Fibroblast of upper back skin (primary cell): ENCODE results near the gene ELK4.
"Not testable (repeated sequence)": the region's sequence is repeated elsewhere in the genome, so short reads cannot be mapped to it uniquely, and the experiment has no call there.

Source experiments
- DNase-seq: peaks from one replicate; pipeline ENCODE4 v3.0.0-alpha.2; 2013

Gene ELK4

DNA sequence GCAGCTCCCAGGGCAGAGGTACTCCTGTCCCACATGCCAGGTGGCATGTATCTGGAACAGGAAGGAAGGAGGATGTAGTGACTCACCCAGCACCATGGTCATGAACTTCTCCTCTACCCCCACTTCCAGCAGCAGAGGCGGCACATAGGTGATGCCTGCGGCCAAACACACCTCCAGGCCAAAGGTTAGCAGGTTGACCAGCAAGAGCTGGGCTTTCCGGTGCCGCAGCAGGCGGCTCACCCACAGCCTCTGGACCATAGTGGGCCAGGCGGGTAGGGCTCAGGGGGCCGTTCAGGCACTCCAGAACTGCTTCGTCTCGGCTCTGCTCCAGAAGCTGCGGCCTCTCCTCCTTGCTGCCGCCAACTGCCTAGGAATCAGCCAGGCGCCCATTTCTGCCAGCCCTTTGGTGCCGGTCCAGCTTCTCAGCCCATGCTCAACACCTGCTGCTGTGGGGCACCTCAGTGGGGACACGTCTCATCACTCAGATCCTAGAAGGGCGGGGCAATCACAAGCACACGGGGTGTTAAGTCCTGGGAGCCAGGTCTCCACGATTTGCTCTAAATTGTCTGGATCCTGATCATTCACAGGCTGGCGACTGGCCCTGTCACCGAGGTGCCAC, 32.7 kb upstream of the ELK4 start:
- DNase-seq, result no peak

DNA sequence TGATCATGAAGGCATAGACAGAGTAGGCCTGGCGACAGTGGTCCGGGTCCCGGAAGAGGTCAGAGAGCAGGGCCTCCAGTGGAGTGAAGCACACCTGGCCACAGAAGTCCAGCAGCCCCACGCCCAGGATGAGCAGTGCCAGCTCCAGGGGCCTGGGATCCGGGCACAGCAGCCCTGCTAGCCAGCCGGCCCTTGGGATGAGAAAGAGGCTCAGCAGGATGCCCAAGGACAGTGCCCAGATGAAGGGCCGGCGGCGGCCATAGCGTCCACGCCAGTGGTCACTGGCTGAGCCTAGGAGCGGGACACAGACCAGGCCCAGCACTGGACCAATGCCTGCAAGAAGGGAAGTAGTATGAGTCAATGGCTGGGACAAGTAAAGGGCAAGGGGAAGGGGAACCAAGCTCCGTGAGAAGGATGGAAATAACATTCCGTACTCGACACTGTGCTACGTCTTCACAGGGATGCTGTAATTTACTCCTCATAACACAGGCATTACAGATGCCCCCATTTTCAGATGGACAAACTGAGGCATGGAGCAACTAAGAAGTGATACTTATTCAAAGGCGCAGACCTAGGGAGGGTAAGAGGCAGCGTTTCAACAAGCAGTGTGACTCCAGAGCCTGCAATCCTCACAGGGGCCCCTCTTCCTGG, 31.6 kb upstream of the ELK4 start:
- no peak for DNase-seq

DNA sequence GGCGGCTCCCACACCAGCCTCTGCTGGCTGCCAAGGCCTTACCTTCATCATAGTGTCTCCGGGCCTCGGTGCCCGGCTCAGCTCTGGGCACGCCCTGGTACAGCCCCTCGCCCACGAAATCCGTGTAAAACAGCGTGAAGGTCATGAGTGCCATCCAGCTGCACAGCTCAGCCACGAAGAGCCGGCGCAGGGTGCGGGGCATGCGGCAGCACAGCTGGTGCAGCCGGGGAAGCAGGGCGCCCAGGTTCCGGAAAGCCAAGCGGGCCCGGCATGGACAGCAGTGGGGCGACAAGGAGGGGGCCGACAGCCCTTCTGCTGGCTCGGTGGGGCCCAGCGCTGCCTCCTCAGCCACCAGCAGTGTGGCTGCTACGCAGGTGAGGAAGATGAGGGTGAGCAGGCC, 31.0 kb upstream of the ELK4 start:
- DNase-seq, result no peak

DNA sequence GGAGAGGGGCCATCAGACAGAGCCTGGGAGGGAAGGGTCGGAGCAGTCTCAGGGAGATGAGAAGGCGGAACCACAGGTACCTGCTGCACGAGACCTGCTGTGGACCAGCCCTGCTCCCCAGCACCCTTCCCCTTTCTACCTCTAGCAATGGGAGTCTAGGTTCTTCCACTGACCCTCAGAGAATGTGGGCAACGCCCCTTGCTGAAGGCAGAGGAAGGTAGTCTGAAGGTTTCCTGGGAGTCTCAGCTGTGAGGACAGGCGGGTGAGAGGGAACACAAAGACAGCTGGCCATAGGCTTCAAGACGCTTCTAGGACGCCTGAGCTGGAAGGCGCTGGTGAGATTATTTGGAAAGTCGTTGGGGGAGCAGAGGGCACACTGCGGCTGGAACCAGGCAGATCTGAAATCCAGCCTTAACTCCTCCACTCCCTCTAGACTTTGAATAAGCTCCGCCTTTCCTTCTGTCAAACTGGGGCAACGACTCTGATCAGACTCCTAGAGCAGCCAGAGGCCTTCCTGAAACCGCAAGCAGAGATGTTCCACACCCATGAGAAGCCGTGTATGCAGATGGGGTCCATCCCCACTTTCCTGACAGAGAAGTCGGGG, 30.4 kb upstream of the ELK4 start:
- no peak for DNase-seq

DNA sequence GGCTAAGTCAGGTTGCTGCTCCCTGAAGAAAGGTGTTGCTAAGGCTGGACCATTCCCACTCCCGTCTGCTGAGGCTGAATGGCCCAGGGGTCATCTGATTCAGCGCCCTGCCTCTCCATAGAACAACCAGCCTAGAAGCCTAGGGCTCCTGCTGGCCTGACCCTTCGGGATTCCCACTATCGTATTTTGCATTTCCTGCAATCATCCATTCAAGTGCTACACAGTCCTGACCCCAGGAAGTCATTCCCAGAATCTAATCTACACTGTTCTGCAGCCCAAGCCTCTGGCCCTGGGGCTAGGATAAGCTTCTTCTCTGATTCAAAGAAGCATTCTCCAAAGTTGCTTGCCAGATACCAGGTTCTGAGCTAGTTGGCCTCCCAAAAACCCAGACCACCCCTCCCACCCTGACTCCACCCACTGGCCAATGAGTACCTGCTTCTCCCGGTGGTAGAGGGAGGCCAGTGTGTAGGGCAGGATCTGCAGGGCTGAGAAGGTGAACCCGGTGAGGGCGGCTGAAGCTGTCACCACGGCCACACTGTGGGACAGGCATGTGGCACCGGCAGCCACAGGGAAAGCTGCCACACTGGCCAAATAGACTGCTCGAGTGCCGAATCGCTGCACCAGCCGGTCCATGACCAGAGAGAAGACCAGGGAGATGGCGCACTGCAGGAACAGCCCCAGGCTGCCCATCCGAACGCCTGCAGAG, 29.8 kb upstream of the ELK4 start:
- DNase-seq, result no peak

DNA sequence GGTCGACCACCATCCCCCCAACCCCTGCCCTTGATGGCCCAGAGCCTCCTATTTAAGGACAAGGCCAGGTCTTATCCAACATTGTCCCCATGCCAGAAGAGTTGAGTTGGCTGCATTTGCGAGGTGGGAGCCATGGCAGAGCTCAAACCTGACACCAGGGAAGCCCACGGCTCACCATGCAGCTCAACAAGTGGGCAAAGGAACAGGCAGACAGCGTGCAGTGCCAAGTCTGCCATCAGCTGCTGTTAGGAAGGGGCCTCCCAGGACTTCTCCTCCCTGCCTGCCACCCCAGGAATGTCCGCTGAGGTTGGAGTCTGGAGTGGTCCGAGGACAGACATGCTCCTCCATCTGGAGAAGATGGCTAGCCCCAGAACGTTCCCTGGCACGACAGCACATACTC, 28.6 kb upstream of the ELK4 start:
- DNase-seq, result no peak

DNA sequence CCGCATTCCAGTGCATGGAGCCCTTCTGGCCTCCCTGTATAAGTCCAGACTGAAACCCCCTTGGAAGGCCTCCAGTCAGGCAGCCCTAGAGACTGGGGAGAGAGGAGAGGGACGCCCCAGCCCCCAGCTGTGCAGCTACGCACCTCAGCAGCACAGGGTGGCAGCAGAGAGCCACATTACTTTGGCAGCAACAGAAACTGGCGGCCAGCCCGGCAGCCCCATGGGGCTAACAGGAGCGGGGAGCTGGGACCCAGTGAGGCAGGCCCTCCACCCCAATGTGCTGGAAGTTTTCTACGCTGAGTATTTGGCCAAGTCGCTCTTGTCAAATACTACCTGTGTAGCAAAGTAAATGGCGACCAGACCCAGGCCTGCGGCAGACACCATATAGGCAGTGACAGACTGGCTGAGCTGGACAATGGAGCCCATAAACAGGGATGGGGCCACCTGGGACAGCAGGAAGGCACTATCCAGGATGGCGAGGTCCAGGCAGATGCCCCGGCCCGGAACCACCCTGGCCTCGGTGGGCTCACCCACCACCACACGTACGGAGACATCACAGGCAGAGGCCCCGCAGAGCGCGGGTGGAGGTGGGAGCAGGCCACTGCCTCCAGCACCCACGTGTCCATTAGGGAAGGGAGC, 27.3 kb upstream of the ELK4 start:
- peak; percentile 67 for DNase-seq

DNA sequence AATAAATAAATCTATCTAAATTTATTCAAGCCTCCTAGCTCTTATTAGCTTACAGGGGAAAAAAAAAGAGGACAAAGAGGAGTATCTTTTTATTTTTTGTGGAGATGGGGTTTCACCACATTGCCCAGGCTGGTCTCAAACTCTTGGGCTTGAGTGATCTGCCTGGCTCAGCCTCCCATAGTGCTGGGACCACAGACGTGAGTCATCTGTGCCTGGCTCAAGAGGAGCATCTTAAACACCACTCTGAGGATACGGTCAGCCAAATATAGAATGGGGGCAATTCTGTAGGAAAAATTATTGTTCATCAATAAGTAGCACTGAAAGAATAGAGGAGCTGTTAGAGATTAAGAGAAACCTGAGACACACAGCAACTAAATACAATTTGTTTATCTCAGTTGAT, 24.4 kb upstream of the ELK4 start:
- DNase-seq, result peak; percentile 34

DNA sequence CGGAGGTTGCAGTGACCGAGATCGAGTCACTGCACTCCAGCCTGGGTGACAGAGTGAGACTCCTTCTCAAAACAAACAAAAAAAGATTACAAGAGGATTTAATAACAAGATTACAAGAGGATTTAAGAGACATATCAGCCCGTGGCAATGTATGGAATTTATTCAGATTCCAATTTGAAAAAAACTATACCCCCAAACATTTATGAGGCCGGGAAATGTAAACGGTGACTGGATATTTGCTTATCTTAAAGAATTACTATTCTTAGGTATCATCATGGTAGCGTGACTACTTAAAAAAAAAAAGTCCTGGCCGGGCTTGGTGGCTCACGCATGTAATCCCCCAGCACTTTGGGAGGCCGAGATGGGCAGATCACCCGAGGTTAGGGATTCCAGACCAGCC, 21.2 kb upstream of the ELK4 start:
- no peak for DNase-seq

DNA sequence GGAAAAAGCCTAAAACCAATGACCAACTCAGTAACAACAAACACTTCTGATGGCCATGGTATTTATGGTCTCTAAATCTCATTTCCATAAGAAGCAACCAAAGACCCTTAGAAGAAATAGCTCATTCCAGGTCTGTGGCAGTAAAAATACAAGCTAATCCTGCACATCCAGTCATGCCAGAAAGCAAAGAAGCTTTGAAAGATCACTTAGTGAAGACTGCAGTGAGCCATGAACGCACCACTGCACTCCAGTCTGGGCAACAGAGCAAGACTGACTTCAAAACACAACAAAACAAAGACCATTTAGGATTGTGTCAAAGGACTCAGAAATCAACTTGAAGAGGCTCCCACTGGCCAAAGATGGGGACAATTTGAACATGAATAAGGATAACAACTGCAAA, 18.4 kb upstream of the ELK4 start:
- no peak for DNase-seq

DNA sequence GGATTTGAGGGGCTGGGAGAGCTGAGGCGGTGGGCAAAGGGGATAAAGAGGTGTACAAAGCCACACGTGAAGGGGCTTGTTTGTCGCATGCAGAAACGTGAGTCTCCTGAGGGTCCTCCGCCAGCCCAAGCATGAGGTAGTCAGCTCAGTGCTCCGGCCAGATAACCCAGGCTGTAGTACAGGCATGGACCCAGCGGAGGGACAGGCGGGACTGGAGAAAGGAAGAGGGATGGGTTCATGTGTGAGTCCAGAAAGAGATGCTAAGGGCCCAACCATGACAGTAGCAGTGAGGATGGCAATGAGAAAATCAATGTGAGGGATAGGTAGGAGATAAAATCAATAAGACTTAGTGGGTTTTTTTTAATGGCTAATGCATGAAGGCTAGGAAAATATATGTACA, 13.7 kb upstream of the ELK4 start:
- no peak for DNase-seq

DNA sequence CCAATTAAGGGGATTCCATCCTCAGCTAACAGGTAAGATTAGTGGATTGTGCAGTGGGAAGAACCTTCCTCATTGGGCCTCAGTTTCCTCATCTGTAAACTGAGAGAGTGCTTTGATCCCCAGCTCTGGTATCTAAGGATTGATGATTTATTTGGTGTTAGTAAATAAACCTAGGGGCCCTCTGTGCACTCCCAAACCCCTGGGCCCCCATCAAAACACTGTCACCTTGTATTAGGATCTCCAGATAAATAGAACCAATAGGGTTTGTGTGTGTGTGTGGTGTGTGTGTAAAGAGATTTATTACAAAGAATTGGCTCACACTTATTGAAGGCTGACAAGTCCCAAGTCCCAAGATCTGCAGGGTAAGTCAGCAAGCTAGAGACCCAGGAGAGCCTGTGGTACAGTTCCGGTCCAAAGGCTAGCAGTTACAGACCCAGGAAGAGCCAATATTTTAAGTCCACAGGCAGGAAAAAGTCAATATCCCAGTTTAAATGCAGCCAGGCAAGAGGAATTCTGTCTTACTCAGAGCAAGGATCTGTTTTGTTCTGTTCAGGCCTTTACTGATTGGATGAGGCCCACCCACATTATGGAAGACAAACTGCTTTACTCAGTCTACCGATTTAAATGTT, 11.0 kb upstream of the ELK4 start:
- DNase-seq, result no peak

DNA sequence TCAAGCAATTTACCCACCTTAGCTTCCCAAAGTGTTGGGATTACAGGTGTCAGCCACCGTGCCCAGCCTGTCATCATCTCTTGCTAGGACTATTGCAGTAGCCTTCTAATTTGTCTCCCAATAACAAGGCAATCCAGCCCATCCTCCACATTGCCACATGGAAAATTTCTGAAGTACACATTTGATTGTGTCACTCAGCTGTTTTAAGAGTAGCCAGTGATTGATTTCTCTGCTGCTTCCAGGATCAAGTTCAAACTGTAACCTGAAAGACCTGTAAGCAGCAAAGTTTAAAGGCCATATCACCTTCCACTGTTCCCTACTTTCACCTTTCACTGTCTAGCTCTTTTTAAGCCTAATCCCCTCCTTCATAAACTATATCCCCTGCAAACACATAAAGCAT, 7.8 kb upstream of the ELK4 start:
- DNase-seq, result no peak

DNA sequence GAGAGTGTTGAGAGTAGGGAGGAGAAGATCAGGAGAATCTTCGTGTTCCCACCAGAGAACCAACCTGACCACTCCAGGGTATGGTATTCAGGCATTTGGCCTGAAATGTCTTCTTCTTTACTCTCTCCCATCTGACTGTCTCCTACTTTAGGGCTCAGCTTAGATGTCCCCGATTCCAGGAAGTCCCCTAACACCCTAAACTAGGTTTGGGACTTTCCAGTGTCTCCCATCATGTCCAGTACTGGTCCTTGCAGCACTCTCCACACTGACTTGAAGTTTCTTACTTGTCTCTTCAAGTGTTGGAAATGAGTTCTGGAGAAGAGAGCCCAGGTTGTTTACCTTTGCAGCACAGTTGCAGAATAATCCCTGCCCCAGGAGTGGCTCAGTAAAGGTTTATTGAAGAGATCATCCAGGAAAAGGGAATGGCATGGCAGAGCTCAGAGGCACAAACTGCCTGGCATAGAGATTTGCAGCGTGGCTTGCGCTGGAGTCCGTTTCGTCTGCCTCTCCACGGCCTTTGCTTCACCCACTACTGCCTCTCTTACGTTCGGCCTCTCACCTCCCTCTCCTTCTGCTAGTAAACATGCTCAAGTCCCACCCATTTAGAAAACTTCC, 6.2 kb upstream of the ELK4 start:
- no peak for DNase-seq

DNA sequence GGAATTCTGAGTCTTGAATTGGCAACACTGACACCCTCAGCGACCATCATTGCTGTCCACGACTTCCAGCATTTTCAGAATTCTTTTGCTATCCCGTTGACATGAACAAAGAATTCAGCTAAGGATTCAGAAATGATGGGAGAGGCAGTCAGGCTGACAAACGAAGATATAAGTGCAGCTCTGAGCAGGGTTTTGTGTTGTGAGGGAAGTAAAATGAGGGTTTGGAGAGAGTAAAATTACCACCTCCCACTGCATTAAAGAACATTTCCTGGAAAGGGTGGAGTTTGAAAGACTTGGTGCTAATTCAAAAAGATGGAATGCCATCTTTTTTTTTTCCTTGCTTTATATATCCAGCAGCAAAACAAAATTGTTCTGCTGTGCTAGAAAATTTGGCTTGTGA, 4.9 kb upstream of the ELK4 start:
- peak; percentile 10 for DNase-seq

DNA sequence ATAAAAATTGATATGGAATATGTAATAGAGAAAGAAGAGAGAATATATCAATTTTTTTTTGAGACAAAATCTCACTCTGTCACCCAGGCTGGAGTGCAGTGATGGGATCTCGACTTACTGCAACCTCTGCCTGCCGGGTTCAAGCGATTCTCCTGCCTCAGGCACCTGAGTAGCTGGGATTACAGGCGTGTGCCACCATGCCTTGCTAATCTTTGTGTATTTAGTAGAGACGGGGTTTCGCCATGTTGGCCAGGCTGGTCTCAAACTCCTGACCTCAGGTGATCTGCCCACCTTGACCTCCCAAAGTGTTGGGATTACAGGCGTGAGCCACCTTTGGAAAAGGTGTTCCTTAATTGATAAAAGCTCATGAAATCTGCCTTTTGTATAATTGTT, 4.3 kb upstream of the ELK4 start:
- DNase-seq, result not testable (repeated sequence)

DNA sequence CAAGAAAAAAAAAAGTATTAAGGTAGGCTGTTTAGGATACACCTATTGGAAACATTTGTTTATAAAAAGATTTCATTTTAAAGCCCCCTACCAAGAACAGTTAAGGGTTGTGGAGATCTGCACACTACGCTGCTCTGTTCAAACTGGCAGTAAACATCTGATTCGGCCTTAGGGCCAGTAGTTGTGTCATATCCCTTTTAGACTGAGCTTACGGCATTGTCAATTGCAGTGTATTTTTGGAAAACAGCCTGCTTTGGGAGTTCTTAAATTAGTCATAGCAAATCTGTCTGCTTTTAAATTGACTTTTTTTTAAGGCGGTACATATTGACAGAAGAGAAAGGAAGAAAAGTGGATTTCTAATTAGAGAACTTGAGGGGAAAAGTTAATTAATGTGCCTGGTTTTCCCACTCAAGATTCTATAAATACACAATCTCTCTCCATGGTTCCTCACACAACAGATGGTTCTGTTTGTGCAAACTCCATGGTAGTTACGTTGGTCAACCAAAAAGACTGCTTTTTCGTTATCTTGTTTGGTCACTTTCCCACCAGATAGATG, 1.7 kb upstream of the ELK4 start:
- peak; percentile 36 for DNase-seq

DNA sequence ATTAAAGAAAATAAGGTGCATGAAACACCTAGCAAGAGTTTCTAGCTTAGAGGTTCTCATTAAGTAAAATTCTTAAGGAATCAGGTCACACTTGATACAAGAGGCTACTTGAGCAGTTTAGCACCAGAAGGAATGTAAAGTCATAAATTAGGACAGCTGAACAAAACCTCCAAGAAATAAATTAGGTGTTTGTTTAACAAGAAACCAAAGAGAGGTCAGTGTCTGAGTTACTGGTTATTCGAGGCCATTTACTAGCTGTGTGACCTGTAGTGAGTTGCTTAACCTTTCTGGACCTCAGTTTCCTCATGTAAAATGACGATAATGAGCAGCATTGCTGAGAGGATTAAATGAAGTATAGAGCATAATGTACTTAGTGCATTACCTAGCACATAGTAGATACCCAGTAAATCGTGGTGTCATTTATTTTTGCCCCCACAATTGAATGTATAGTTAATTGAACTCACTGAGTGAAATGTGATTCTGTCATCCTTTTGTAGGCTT, 908 bp upstream of the ELK4 start:
- no peak for DNase-seq

DNA sequence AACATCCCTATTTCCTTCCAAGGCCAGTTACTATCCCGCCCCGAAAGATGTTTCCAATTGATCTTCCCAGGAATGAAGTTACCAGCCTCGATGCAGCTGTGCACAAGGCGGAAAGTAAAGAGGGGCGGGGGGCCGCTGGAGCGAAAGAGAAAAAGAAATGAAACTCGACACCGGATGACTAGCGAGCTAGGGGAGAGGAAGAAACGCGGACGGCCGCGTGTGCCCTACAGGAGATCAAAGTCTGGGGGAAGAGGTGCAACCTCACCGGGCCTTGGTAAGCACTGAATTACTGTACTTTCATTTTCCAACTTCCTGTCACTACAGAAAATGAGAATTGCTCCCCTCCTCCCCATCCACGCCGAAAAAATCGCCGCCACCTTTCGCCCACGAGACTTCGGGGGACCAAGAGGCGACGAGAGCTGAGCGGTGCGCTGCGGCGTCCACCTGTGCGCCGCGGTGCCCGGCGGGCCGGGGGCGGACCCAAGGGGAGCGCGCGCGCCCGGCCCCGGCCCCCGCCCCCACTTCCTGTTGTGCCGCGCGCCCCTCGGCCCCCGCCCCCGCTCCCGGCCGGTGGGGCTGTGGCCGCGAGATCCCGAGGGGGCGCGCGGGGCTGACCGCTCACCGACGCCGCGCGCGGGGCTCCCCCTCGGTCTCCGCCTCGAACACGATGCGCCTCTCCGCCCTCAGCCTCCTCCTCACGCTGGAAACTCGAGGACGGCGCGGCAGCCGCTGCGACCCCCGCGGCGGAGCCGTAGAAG, 622 bp downstream of the ELK4 start:
- DNase-seq, result peak; percentile 69

DNA sequence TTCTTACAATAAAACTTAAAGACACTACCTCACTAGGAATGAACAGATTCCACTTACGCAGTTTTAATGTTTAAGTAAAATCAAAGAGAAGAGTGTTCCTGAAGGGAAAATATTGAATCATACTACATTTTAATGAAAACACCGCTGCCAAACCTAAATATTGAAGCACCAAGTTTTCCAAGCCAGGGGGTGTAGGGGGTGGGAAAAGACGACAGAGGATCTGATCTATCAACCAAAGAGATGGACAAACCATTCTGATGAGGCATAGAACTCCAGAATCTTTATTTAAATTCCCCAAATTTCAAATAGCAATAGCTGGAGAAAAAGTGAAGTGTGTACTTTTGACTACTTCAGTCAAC, 1.2 kb downstream of the ELK4 start:
- DNase-seq, result no peak

DNA sequence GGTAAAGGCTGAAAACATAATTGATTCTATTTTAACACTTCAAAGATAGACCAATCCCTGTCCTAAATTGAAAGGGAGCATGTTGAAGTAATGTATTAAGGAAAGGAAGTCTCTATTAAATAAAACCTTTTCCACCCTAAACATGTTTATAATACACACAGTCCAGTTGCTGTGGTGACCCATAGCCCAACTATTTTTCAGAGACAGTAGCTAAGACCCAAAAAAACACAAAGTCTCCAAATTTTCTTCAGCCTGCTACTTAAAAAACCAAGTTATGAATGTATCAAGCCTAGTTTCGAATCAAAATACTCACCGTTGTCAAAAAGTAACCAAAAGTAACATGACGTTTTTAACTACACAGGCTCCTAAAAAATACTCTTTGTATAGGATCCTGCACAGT, 1.6 kb downstream of the ELK4 start:
- no peak for DNase-seq

DNA sequence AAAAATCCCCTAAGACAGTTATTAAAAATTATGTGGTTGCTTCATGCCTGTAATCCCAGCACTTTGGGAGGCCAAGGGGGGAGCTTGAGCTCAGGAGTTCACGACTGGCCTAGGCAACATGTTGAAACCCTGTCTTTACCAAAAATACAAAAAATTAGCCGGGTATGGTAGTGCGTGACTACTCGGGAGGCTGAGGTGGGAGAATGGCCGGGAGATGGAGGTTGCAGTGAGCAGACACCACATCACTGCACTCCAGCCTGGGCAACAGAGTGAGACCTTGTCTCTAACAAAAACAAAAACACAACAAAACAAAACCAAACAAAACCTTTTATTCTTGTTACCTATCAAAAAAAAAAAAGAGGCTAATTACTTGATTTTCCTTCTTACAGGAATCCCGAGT, 2.1 kb downstream of the ELK4 start:
- no peak for DNase-seq
